Activated naive CD8-positive, alpha-beta T cell treated with anti-CD3 and anti-CD28 coated beads, Interleukin-2, amount 10 ng/mL, durations not matched to agents 7 days and 5 days (primary cell): Measurements from ENCODE around the gene MARVELD2. TPM values are rescaled to one million over a fixed set of nuclear protein-coding genes. Genes with fewer than 3 reads are reported as not detected.
"Not testable (repeated sequence)": the region's sequence is repeated elsewhere in the genome, so short reads cannot be mapped to it uniquely, and the experiment has no call there.

ENCODE experiments used
- ATAC-seq: fragments of 150-1000 bp; cut with Tn5 transposase; one replicate; pipeline ENCODE4 v1.10.0; 2021; ENCODE audit warnings: low read depth, moderate library complexity
- POLR2A ChIA-PET: fragments of 350-600 bp; sonication (Branson Sonifier 250); formaldehyde crosslinking; loops from one replicate; lab custom pipeline; 2021; ENCODE audit warnings: antibody characterized with exemption; lab: Charles Lee
- DNase-seq: peaks from one replicate; pipeline ENCODE4 v3.0.0; 2021
- H3K27ac Mint-ChIP-seq: one replicate; pipeline ENCODE4 v1.8.0; 2022; ENCODE audit warnings: mild to moderate bottlenecking, mixed read lengths
- H3K27me3 Mint-ChIP-seq: one replicate; pipeline ENCODE4 v1.8.0; 2022; ENCODE audit warnings: mild to moderate bottlenecking, moderate library complexity, mixed read lengths
- H3K36me3 Mint-ChIP-seq: one replicate; pipeline ENCODE4 v1.8.0; 2021; ENCODE audit warnings: mild to moderate bottlenecking, mixed read lengths
- H3K4me1 Mint-ChIP-seq: one replicate; pipeline ENCODE4 v1.8.0; 2021; ENCODE audit warnings: mixed read lengths
- H3K4me3 Mint-ChIP-seq: one replicate; pipeline ENCODE4 v1.8.0; 2022; ENCODE audit warnings: mild to moderate bottlenecking, moderate library complexity, mixed read lengths
- H3K9me3 Mint-ChIP-seq: one replicate; pipeline ENCODE4 v1.8.0; 2021; ENCODE audit warnings: mixed read lengths
- total RNA-seq, 2 experiments: library from RNA; stranded (reverse); gene quantifications; one replicate each; pipeline ENCODE4 v1.2.3, GENCODE V29; 2021

Gene MARVELD2
- under 1 TPM; 0.42 to 0.43 TPM for total RNA-seq

GRCh38 chr5:69414885-69415583 is at the start of gene MARVELD2:
Gene MARVELD2, plus strand, starts transcription at chr5:69415116. Its CDS starts 4,270 bp downstream, at chr5:69419386.
- Mint-ChIP-seq H3K4me1 (peaks cover 4% of the 10 kb centered on the region), H3K27ac (peak within 1 kb of the TSS; percentile 25)

GRCh38 chr5:69367697-69368279 is 47.1 kb upstream of the MARVELD2 start:
- peak overlapping the region; percentile 95 for H3K27ac Mint-ChIP-seq
- peaks cover 29% of the 10 kb centered on the region for H3K4me1 Mint-ChIP-seq
- POLR2A ChIA-PET = no interaction called here

More at GRCh38 chr5:69414885-69415583, at the start of gene MARVELD2:
- peak within 1 kb of the TSS; percentile 65 for H3K4me3 Mint-ChIP-seq
- POLR2A ChIA-PET = no interaction called here
- DNase-seq = peak; percentile 52
- peaks cover 16% of the 10 kb centered on the region for H3K36me3 Mint-ChIP-seq
- H3K9me3 Mint-ChIP-seq = no peaks in the 10 kb centered on the region
- peak; percentile 70 for ATAC-seq
- peaks cover 2% of the 10 kb centered on the region for H3K27me3 Mint-ChIP-seq

GRCh38 chr5:69368458-69369339 is 46.2 kb upstream of the MARVELD2 start:
- ATAC-seq = no peak

More at GRCh38 chr5:69367697-69368279, 47.1 kb upstream of the MARVELD2 start:
- ATAC-seq = no peak
- no peak for DNase-seq
- peak overlapping the region; percentile 93 for H3K4me3 Mint-ChIP-seq
- H3K9me3 Mint-ChIP-seq = no peaks in the 10 kb centered on the region
- H3K36me3 Mint-ChIP-seq = peaks cover 21% of the 10 kb centered on the region
- no peaks in the 10 kb centered on the region for H3K27me3 Mint-ChIP-seq

GRCh38 chr5:69369340-69370121 is 45.4 kb upstream of the MARVELD2 start, which contains the start of the genes AK6, RAD17 and TAF9:
Gene AK6, minus strand, starts transcription at chr5:69369520. Its CDS starts 30 bp downstream, at chr5:69369490.
Gene RAD17, plus strand, starts transcription at chr5:69369818. Its CDS starts 2,391 bp downstream, at chr5:69372209.
Gene TAF9, minus strand, starts transcription at chr5:69369520. Its CDS starts 3,783 bp downstream, at chr5:69365737.
- Mint-ChIP-seq H3K4me3 (peak within 1 kb of the TSS; percentile 93), H3K9me3 (no peaks in the 10 kb centered on the region), H3K4me1 (peaks cover 31% of the 10 kb centered on the region), H3K36me3 (peaks cover 13% of the 10 kb centered on the region), H3K27me3 (no peaks in the 10 kb centered on the region), H3K27ac (peak within 1 kb of the TSS; percentile 97)
- DNase-seq = peak; percentile 95
- peak; percentile 96 for ATAC-seq
- POLR2A ChIA-PET = interaction anchor here (0.6 to 1.5 kb wide), 9 partner anchors 9 to 327 kb away, joined by 3 to 5 read pairs (median 4); partner anchors contain the start of genes CCDC125, CDK7, CENPH and SLC30A5

More at GRCh38 chr5:69368458-69369339, 46.2 kb upstream of the MARVELD2 start:
- Mint-ChIP-seq H3K36me3 (peaks cover 17% of the 10 kb centered on the region), H3K9me3 (no peaks in the 10 kb centered on the region), H3K4me1 (peaks cover 31% of the 10 kb centered on the region), H3K27me3 (no peaks in the 10 kb centered on the region), H3K4me3 (peak overlapping the region; percentile 93), H3K27ac (peak overlapping the region; percentile 95)
- POLR2A ChIA-PET = no interaction called here
- no peak for DNase-seq

GRCh38 chr5:69370335-69370734 is 44.6 kb upstream of the MARVELD2 start:
- peak; percentile 32 for DNase-seq
- Mint-ChIP-seq H3K4me1 (peaks cover 31% of the 10 kb centered on the region), H3K4me3 (peak overlapping the region; percentile 93), H3K27ac (peak overlapping the region; percentile 97), H3K36me3 (peaks cover 11% of the 10 kb centered on the region)
- ATAC-seq, H3K9me3 Mint-ChIP-seq, H3K27me3 Mint-ChIP-seq: not testable (repeated sequence)
- POLR2A ChIA-PET = interaction anchor here (0.6 to 1.5 kb wide), 8 partner anchors 10 to 327 kb away, joined by 3 to 5 read pairs (median 4); partner anchors contain the start of genes CCDC125, CDK7, CENPH and SLC30A5

GRCh38 chr5:69372394-69372793 is 42.5 kb upstream of the MARVELD2 start:
- Mint-ChIP-seq H3K9me3 (no peaks in the 10 kb centered on the region), H3K4me1 (peaks cover 21% of the 10 kb centered on the region), H3K36me3 (peaks cover 2% of the 10 kb centered on the region), H3K4me3 (no peak overlapping the region), H3K27me3 (no peaks in the 10 kb centered on the region), H3K27ac (no peak overlapping the region)
- POLR2A ChIA-PET = interaction anchor here (1.3 kb wide), 1 partner anchor 279 kb away, joined by 3 read pairs; the partner anchor contains the start of gene SLC30A5
- no peak for ATAC-seq
- no peak for DNase-seq

- no peak overlapping the region for H3K27ac Mint-ChIP-seq
- peaks cover 2% of the 10 kb centered on the region for H3K36me3 Mint-ChIP-seq
- DNase-seq (no peak), ATAC-seq (no peak)
- H3K4me3 Mint-ChIP-seq = no peak overlapping the region
- H3K27me3 Mint-ChIP-seq = no peaks in the 10 kb centered on the region
- POLR2A ChIA-PET = no interaction called here
- peaks cover 13% of the 10 kb centered on the region for H3K4me1 Mint-ChIP-seq
- no peaks in the 10 kb centered on the region for H3K9me3 Mint-ChIP-seq
Observed at GRCh38 chr5:69374911-69375446, 39.9 kb upstream of the MARVELD2 start.

- Mint-ChIP-seq H3K9me3 (no peaks in the 10 kb centered on the region), H3K27ac (no peak overlapping the region), H3K27me3 (no peaks in the 10 kb centered on the region), H3K36me3 (peaks cover 9% of the 10 kb centered on the region), H3K4me3 (no peak overlapping the region), H3K4me1 (peaks cover 2% of the 10 kb centered on the region)
- no peak for DNase-seq
- POLR2A ChIA-PET = no interaction called here
- no peak for ATAC-seq
Observed at GRCh38 chr5:69378376-69378775, 36.5 kb upstream of the MARVELD2 start.

- H3K9me3 Mint-ChIP-seq = no peaks in the 10 kb centered on the region
- peaks cover 37% of the 10 kb centered on the region for H3K36me3 Mint-ChIP-seq
- H3K27me3 Mint-ChIP-seq = no peaks in the 10 kb centered on the region
- POLR2A ChIA-PET = interaction anchor here (0.9 kb wide), 1 partner anchor 299 kb away, joined by 3 read pairs; no protein-coding TSS in a partner anchor
- no peak for DNase-seq
- H3K4me1 Mint-ChIP-seq = no peaks in the 10 kb centered on the region
- ATAC-seq = no peak
- H3K27ac Mint-ChIP-seq = no peak overlapping the region
- H3K4me3 Mint-ChIP-seq = no peak overlapping the region
Observed at GRCh38 chr5:69404659-69405330, 10.1 kb upstream of the MARVELD2 start.

GRCh38 chr5:69415584-69415958 is 655 bp downstream of the MARVELD2 start:
- Mint-ChIP-seq H3K36me3 (peaks cover 14% of the 10 kb centered on the region), H3K4me3 (peak overlapping the region; percentile 65), H3K9me3 (no peaks in the 10 kb centered on the region), H3K27ac (no peak overlapping the region), H3K4me1 (peaks cover 4% of the 10 kb centered on the region), H3K27me3 (peaks cover 2% of the 10 kb centered on the region)
- POLR2A ChIA-PET = no interaction called here
- ATAC-seq (no peak), DNase-seq (no peak)

- no peaks in the 10 kb centered on the region for H3K9me3 Mint-ChIP-seq
- DNase-seq = no peak
- H3K4me1 Mint-ChIP-seq = peaks cover 4% of the 10 kb centered on the region
- no peak overlapping the region for H3K4me3 Mint-ChIP-seq
- peaks cover 14% of the 10 kb centered on the region for H3K36me3 Mint-ChIP-seq
- peaks cover 2% of the 10 kb centered on the region for H3K27me3 Mint-ChIP-seq
- POLR2A ChIA-PET = no interaction called here
- ATAC-seq = no peak
- no peak overlapping the region for H3K27ac Mint-ChIP-seq
Observed at GRCh38 chr5:69416180-69416579, 1.3 kb downstream of the MARVELD2 start.
